ENCODE measurements around the gene TPMT.

DNA sequence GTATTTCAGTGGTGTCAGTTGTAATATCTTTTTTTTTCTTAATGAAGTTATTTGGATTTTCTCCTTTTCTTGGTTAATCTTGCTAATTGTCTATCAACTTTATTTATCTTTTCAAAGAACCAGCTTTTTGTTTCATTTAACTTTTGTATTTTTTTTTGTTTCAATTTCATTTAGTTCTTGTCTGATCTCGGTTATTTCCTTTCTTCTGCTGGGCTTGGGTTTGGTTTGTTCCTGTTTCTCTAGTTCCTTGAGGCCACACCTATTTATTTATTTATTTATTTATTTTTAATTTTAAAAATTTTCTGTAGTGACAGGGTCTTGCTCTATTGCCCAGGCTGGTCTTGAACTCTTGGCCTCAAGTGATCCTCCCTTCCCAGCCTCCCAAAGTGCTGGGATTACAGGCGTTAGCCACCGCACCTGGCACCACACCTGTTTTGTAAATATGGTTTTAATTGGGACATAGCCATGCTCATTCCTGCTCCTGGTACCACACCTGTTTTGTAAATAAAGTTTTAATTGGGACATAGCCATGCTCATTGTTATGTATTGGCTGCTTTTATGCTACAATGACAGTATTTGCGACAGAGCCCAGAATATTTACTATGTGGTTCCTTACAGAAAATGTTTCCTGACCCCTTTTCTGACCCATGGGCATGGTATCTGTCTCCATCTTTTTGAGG, 22.5 kb upstream of the TPMT start:
- TF ChIP-seq, protein P1, sequence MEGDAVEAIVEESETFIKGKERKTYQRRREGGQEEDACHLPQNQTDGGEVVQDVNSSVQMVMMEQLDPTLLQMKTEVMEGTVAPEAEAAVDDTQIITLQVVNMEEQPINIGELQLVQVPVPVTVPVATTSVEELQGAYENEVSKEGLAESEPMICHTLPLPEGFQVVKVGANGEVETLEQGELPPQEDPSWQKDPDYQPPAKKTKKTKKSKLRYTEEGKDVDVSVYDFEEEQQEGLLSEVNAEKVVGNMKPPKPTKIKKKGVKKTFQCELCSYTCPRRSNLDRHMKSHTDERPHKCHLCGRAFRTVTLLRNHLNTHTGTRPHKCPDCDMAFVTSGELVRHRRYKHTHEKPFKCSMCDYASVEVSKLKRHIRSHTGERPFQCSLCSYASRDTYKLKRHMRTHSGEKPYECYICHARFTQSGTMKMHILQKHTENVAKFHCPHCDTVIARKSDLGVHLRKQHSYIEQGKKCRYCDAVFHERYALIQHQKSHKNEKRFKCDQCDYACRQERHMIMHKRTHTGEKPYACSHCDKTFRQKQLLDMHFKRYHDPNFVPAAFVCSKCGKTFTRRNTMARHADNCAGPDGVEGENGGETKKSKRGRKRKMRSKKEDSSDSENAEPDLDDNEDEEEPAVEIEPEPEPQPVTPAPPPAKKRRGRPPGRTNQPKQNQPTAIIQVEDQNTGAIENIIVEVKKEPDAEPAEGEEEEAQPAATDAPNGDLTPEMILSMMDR (IDR thresholded peaks at IDR 0.05; ENCODE audit: insufficient read depth, low read depth, low read length): no peak
- TF ChIP-seq EZH2 (IDR thresholded peaks at IDR 0.05; ENCODE audit: insufficient read depth, low read length): no peak
